ENCODE data around the gene PTGIR. TPM values are rescaled to one million over a fixed set of nuclear protein-coding genes. Genes with fewer than 3 reads are reported as not detected.

PTGIR gene
- total RNA-seq = 0.26 TPM in 1 of 2 replicates, not detected in the other

- FAIRE-seq = no peak
- Histone ChIP-seq H3K36me3 (ENCODE audit: control insufficient read depth, insufficient read depth, low read length) (no peaks in the 10 kb centered on the region), H3K4me3 (ENCODE audit: low read depth, low read length) (no peak within 1 kb of the TSS), H3K27me3 (ENCODE audit: control insufficient read depth, insufficient read depth, low read length) (peaks cover 5% of the 10 kb centered on the region)
- DNase-seq (ENCODE audit: low read depth) = peak; percentile 29
- TF ChIP-seq, protein P1, sequence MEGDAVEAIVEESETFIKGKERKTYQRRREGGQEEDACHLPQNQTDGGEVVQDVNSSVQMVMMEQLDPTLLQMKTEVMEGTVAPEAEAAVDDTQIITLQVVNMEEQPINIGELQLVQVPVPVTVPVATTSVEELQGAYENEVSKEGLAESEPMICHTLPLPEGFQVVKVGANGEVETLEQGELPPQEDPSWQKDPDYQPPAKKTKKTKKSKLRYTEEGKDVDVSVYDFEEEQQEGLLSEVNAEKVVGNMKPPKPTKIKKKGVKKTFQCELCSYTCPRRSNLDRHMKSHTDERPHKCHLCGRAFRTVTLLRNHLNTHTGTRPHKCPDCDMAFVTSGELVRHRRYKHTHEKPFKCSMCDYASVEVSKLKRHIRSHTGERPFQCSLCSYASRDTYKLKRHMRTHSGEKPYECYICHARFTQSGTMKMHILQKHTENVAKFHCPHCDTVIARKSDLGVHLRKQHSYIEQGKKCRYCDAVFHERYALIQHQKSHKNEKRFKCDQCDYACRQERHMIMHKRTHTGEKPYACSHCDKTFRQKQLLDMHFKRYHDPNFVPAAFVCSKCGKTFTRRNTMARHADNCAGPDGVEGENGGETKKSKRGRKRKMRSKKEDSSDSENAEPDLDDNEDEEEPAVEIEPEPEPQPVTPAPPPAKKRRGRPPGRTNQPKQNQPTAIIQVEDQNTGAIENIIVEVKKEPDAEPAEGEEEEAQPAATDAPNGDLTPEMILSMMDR (IDR thresholded peaks at IDR 0.05; ENCODE audit: insufficient read depth, low read length, severe bottlenecking) = no peak
These were observed at the start of gene PTGIR for GRCh38 chr19:46624958-46625661. Gene PTGIR (minus strand): TSS chr19:46625089. CDS start chr19:46624225, 864 bp downstream.

- no peak for FAIRE-seq
- H3K4me3 ChIP-seq (ENCODE audit: low read depth, low read length) = no peak overlapping the region
- peaks cover 8% of the 10 kb centered on the region for H3K36me3 ChIP-seq (ENCODE audit: control insufficient read depth, insufficient read depth, low read length)
- DNase-seq (ENCODE audit: low read depth) = peak; percentile 40
- no peaks in the 10 kb centered on the region for H3K27me3 ChIP-seq (ENCODE audit: control insufficient read depth, insufficient read depth, low read length)
- TF ChIP-seq, protein P1 (IDR thresholded peaks at IDR 0.05; ENCODE audit: insufficient read depth, low read length, severe bottlenecking) = no peak
These were observed 45.9 kb upstream of the PTGIR start for GRCh38 chr19:46670813-46671212.

DNA sequence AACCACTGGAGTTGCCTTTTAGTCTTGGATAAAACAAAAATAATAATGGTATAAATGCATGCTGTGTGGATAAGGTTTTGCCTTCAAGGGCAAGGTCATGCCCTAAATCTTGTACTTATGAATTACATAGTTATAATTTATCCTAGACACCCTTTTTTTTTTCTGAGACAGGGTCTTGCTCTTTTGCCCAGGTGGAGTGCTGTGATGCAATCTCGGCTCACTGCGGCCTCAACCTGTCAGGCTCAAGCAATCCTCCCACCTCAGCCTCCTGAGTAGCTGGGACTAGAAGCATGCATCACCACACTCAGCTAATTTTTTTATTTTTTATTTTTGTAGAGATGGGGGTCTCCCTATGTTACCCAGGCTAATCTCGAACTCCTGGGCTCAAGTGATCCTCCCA, 43.8 kb upstream of the PTGIR start:
- Histone ChIP-seq H3K4me3 (ENCODE audit: low read depth, low read length) (no peak overlapping the region), H3K36me3 (ENCODE audit: control insufficient read depth, insufficient read depth, low read length) (no peaks in the 10 kb centered on the region), H3K27me3 (ENCODE audit: control insufficient read depth, insufficient read depth, low read length) (no peaks in the 10 kb centered on the region)
- TF ChIP-seq, protein P1 (IDR thresholded peaks at IDR 0.05; ENCODE audit: insufficient read depth, low read length, severe bottlenecking) = no peak
- DNase-seq (ENCODE audit: low read depth) = no peak
- no peak for FAIRE-seq

DNA sequence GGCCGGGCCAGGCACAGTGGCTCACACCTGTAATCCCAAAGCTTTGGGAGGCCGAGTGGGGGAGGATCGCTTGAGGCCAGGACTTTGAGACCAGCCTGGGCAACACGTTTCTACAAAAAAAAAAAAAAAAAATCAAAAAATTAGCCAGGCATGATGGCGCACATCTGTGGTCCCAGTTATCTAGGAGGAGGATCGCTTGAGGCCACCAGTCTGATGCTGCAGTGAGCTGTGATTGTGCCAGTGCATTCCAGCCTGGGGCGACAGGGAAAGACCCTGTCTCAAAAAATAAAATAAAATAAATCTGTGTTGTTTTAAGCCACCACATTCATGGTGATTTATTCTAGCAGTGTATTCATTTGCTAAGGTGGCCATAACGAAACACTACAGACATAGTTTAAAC, 40.2 kb upstream of the PTGIR start:
- DNase-seq (ENCODE audit: low read depth) (no peak), FAIRE-seq (no peak)
- Histone ChIP-seq H3K36me3 (ENCODE audit: control insufficient read depth, insufficient read depth, low read length) (no peaks in the 10 kb centered on the region), H3K4me3 (ENCODE audit: low read depth, low read length) (no peak overlapping the region), H3K27me3 (ENCODE audit: control insufficient read depth, insufficient read depth, low read length) (peaks cover 6% of the 10 kb centered on the region)
- TF ChIP-seq, protein P1 (IDR thresholded peaks at IDR 0.05; ENCODE audit: insufficient read depth, low read length, severe bottlenecking) = no peak

DNA sequence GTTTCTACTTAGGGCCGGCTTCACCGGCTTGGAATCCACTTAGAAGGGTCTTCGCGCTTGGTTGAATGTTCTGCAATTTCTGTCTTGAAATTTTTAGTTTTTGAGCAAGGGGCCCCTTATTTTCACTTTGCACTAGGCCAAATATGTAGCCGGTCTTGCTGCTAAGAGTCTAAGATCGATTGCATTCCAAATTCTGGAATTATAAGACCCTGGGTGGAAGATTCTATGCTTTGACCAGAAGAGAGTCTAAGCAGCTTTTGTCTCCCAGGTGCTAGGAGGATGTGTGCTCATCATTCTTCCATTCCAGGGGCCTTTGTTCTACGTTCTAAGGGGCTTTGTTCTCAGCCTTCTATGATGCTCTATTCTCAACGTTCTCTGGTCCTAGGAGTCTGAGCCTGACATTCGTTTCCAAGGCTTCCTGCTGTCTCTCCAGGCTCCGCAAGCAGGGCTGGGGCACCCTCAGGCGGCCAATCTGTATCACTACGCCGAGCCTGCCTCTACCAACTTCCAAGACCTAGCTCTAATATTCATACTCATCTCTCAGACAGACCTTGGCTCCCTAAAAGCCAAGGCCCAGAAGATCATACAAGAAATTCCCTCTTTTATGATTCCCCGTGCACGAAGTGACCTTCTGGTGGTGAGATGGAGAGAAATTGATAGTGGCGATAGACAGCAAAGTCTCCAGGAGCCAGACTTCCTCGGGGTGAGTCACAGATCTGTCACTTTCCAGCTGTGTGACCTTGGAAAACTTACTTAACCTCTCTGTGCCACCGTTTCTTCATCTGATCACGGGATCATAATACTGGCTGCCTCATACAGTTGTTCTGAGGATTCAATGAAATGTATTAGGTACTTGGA, 37.1 kb upstream of the PTGIR start:
- peaks cover 22% of the 10 kb centered on the region for H3K27me3 ChIP-seq (ENCODE audit: control insufficient read depth, insufficient read depth, low read length)
- DNase-seq (ENCODE audit: low read depth) (peak; percentile 81), FAIRE-seq (no peak)
- TF ChIP-seq, protein P1 (IDR thresholded peaks at IDR 0.05; ENCODE audit: insufficient read depth, low read length, severe bottlenecking) = peak; percentile 91
- H3K36me3 ChIP-seq (ENCODE audit: control insufficient read depth, insufficient read depth, low read length) = no peaks in the 10 kb centered on the region
- peak overlapping the region; percentile 26 for H3K4me3 ChIP-seq (ENCODE audit: low read depth, low read length)

Measured in bronchial epithelial cell (primary cell).